ENCODE measurements around the gene PAX5.
"Not testable (repeated sequence)": the region's sequence is repeated elsewhere in the genome, so short reads cannot be mapped to it uniquely, and the experiment has no call there.

PAX5 gene

GRCh38 chr9:36870960-36871359 is 163.1 kb downstream of the PAX5 start:
- Histone ChIP-seq H3K4ac (ENCODE audit: low read length) (no peak overlapping the region), H3K4me1 (ENCODE audit: control insufficient read depth in 2 of 2, insufficient read depth in 1 of 2, low read depth in 1 of 2, low read length in 2 of 2) (peaks cover 10 to 11% of the 10 kb centered on the region in 2 donors), H3K79me1 (ENCODE audit: low read depth, low read length) (no peaks in the 10 kb centered on the region), H3K27ac (replicated peaks; ENCODE audit: low read length) (no peak overlapping the region), H4K8ac (ENCODE audit: low read depth, low read length) (peak overlapping the region; percentile 29), H4K91ac (ENCODE audit: low read depth, low read length, poor library complexity) (no peak overlapping the region), H2BK120ac (ENCODE audit: low read depth, low read length) (no peak overlapping the region), H3K14ac (ENCODE audit: low read length) (peak overlapping the region; percentile 43), H2AK5ac (ENCODE audit: low read depth, low read length) (no peak overlapping the region), H3K4me3 (ENCODE audit: low read length in 2 of 2) (no peak overlapping the region), H3K36me3 (replicated peaks in 1 of 2; ENCODE audit: control insufficient read depth in 2 of 2, insufficient read depth in 2 of 2, low read length in 2 of 2) (peaks cover 0 to 6% of the 10 kb centered on the region in 2 donors), H2BK12ac (ENCODE audit: low read length) (no peak overlapping the region), H3K18ac (ENCODE audit: low read length) (no peak overlapping the region), H3K27me3 (ENCODE audit: control insufficient read depth in 3 of 3, insufficient read depth in 3 of 3, low read depth in 1 of 3, low read length in 3 of 3) (no peaks in the 10 kb centered on the region), H2AFZ (ENCODE audit: low read length) (no peak overlapping the region), H3K23ac (ENCODE audit: low read depth, low read length, poor library complexity) (no peak overlapping the region), H3K9me3 (replicated peaks in 1 of 2; ENCODE audit: control insufficient read depth in 2 of 2, insufficient read depth in 1 of 2, low read depth in 1 of 2, low read length in 2 of 2) (peaks cover 0 to 5% of the 10 kb centered on the region in 2 donors), H3K9ac (ENCODE audit: low read depth, low read length, poor library complexity) (no peak overlapping the region), H3K4me2 (ENCODE audit: insufficient read depth, low read length, poor library complexity, severe bottlenecking) (no peak overlapping the region), H2BK5ac (ENCODE audit: low read length) (no peak overlapping the region), H2BK15ac (ENCODE audit: low read length) (no peak overlapping the region)
- WGBS, 2 donors (ENCODE audit: extremely low coverage in 2 of 2, insufficient read length in 2 of 2, insufficient replicate concordance in 1 of 2): no CpG with 5 or more reads among the region's 7 CpGs
- DNase-seq (ENCODE audit: low spot score): no peak

- H2AFZ ChIP-seq (ENCODE audit: low read length); H2BK5ac ChIP-seq (ENCODE audit: low read length); H2BK15ac ChIP-seq (ENCODE audit: low read length); H3K4me2 ChIP-seq (ENCODE audit: insufficient read depth, low read length, poor library complexity, severe bottlenecking); H3K4me3 ChIP-seq (ENCODE audit: low read length in 2 of 2); H2BK12ac ChIP-seq (ENCODE audit: low read length); H4K91ac ChIP-seq (ENCODE audit: low read depth, low read length, poor library complexity); H3K79me1 ChIP-seq (ENCODE audit: low read depth, low read length); H3K14ac ChIP-seq (ENCODE audit: low read length); H3K9me3 ChIP-seq (replicated peaks in 1 of 2; ENCODE audit: control insufficient read depth in 2 of 2, insufficient read depth in 1 of 2, low read depth in 1 of 2, low read length in 2 of 2); H2AK5ac ChIP-seq (ENCODE audit: low read depth, low read length); H3K27ac ChIP-seq (replicated peaks; ENCODE audit: low read length); H3K23ac ChIP-seq (ENCODE audit: low read depth, low read length, poor library complexity); H4K8ac ChIP-seq (ENCODE audit: low read depth, low read length); H3K9ac ChIP-seq (ENCODE audit: low read depth, low read length, poor library complexity); DNase-seq (ENCODE audit: low spot score); H3K36me3 ChIP-seq (replicated peaks in 1 of 2; ENCODE audit: control insufficient read depth in 2 of 2, insufficient read depth in 2 of 2, low read length in 2 of 2); H3K4ac ChIP-seq (ENCODE audit: low read length); H3K27me3 ChIP-seq (ENCODE audit: control insufficient read depth in 3 of 3, insufficient read depth in 3 of 3, low read depth in 1 of 3, low read length in 3 of 3); H2BK120ac ChIP-seq (ENCODE audit: low read depth, low read length); H3K18ac ChIP-seq (ENCODE audit: low read length): not testable (repeated sequence)
- 100% methylated on average over 1 of the region's 1 CpG; no CpG with 5 or more reads in 1 of the 2 donors for WGBS, 2 donors (ENCODE audit: extremely low coverage in 2 of 2, insufficient read length in 2 of 2, insufficient replicate concordance in 1 of 2)
- peaks cover 15% of the 10 kb centered on the region in 2 donors for H3K4me1 ChIP-seq (ENCODE audit: control insufficient read depth in 2 of 2, insufficient read depth in 1 of 2, low read depth in 1 of 2, low read length in 2 of 2)
These were observed 164.5 kb downstream of the PAX5 start for GRCh38 chr9:36869605-36870004.

DNA sequence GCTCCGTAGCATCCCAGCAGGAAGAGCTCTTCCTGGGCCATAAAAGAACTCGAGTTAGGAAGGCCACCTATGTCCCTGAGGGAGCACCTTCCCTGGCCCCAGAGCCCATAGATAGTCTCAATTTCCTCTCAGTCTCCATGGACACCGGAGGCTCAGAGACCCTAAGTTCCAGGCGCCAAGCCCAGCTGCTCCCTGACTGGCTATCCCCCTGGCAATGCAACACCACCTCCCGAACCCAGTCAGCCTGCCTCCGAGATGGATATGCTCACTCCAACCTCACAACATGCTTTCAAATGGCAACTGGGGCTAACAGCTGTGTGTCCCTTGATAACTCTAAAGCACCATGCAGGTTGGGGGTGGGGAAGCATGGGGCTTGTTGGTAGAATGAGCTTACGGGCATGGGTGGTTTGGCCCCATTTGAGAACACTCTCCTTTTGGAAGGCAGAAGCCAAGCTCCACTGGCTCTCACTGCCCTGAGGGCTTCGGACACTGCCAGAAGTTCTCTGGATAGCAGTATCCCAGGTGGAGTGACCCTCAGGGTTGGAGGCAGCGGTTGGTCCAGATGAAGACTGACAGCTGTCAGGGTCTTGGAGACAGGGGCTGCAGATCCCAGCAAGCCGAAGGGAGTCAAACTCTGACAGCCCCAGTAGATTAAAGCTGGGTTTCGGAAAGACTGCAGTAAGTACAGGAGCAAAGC is 165.3 kb downstream of the PAX5 start:
- peaks cover 0 to 5% (median 0%) of the 10 kb centered on the region in 3 experiments for H3K27me3 ChIP-seq (ENCODE audit: control insufficient read depth in 3 of 3, insufficient read depth in 3 of 3, low read depth in 1 of 3, low read length in 3 of 3)
- no peak overlapping the region for H3K9ac ChIP-seq (ENCODE audit: low read depth, low read length, poor library complexity)
- H3K79me1 ChIP-seq (ENCODE audit: low read depth, low read length): no peaks in the 10 kb centered on the region
- no peak overlapping the region for H3K23ac ChIP-seq (ENCODE audit: low read depth, low read length, poor library complexity)
- H2BK120ac ChIP-seq (ENCODE audit: low read depth, low read length): no peak overlapping the region
- H4K91ac ChIP-seq (ENCODE audit: low read depth, low read length, poor library complexity): no peak overlapping the region
- H3K36me3 ChIP-seq (replicated peaks in 1 of 2; ENCODE audit: control insufficient read depth in 2 of 2, insufficient read depth in 2 of 2, low read length in 2 of 2): peaks cover 0 to 3% of the 10 kb centered on the region in 2 donors
- no peak for DNase-seq (ENCODE audit: low spot score)
- no peak overlapping the region for H4K8ac ChIP-seq (ENCODE audit: low read depth, low read length)
- peak overlapping the region; percentile 36 for H2AK5ac ChIP-seq (ENCODE audit: low read depth, low read length)
- no peak overlapping the region for H3K14ac ChIP-seq (ENCODE audit: low read length)
- H3K27ac ChIP-seq (replicated peaks; ENCODE audit: low read length): no peak overlapping the region
- no peak overlapping the region for H2BK15ac ChIP-seq (ENCODE audit: low read length)
- peaks cover 15 to 18% of the 10 kb centered on the region in 2 donors for H3K4me1 ChIP-seq (ENCODE audit: control insufficient read depth in 2 of 2, insufficient read depth in 1 of 2, low read depth in 1 of 2, low read length in 2 of 2)
- no CpG with 5 or more reads among the region's 11 CpGs for WGBS, 2 donors (ENCODE audit: extremely low coverage in 2 of 2, insufficient read length in 2 of 2, insufficient replicate concordance in 1 of 2)
- H2AFZ ChIP-seq (ENCODE audit: low read length): no peak overlapping the region
- peak overlapping the region; percentile 36 for H3K18ac ChIP-seq (ENCODE audit: low read length)
- no peak overlapping the region for H3K4me2 ChIP-seq (ENCODE audit: insufficient read depth, low read length, poor library complexity, severe bottlenecking)
- no peak overlapping the region for H3K4me3 ChIP-seq (ENCODE audit: low read length in 2 of 2)
- H2BK12ac ChIP-seq (ENCODE audit: low read length): no peak overlapping the region
- H3K9me3 ChIP-seq (replicated peaks in 1 of 2; ENCODE audit: control insufficient read depth in 2 of 2, insufficient read depth in 1 of 2, low read depth in 1 of 2, low read length in 2 of 2): no peaks in the 10 kb centered on the region
- peak overlapping the region; percentile 43 for H2BK5ac ChIP-seq (ENCODE audit: low read length)
- no peak overlapping the region for H3K4ac ChIP-seq (ENCODE audit: low read length)

GRCh38 chr9:36867672-36868471 is 166.2 kb downstream of the PAX5 start:
- peaks cover 0 to 7% (median 0%) of the 10 kb centered on the region in 3 experiments for H3K27me3 ChIP-seq (ENCODE audit: control insufficient read depth in 3 of 3, insufficient read depth in 3 of 3, low read depth in 1 of 3, low read length in 3 of 3)
- H3K79me1 ChIP-seq (ENCODE audit: low read depth, low read length): no peaks in the 10 kb centered on the region
- no peak overlapping the region for H4K8ac ChIP-seq (ENCODE audit: low read depth, low read length)
- H2BK5ac ChIP-seq (ENCODE audit: low read length): peak overlapping the region; percentile 43
- H3K14ac ChIP-seq (ENCODE audit: low read length): no peak overlapping the region
- no peak overlapping the region for H3K4ac ChIP-seq (ENCODE audit: low read length)
- H2BK15ac ChIP-seq (ENCODE audit: low read length): no peak overlapping the region
- peak overlapping the region; percentile 47 for H2BK12ac ChIP-seq (ENCODE audit: low read length)
- H3K18ac ChIP-seq (ENCODE audit: low read length): peak overlapping the region; percentile 31
- H3K4me3 ChIP-seq (ENCODE audit: low read length in 2 of 2): no peak overlapping the region
- no CpG with 5 or more reads among the region's 22 CpGs for WGBS, 2 donors (ENCODE audit: extremely low coverage in 2 of 2, insufficient read length in 2 of 2, insufficient replicate concordance in 1 of 2)
- H3K23ac ChIP-seq (ENCODE audit: low read depth, low read length, poor library complexity): peak overlapping the region; percentile 34
- H3K4me1 ChIP-seq (ENCODE audit: control insufficient read depth in 2 of 2, insufficient read depth in 1 of 2, low read depth in 1 of 2, low read length in 2 of 2): peaks cover 15 to 18% of the 10 kb centered on the region in 2 donors
- no peak overlapping the region for H3K27ac ChIP-seq (replicated peaks; ENCODE audit: low read length)
- no peak for DNase-seq (ENCODE audit: low spot score)
- no peaks in the 10 kb centered on the region for H3K9me3 ChIP-seq (replicated peaks in 1 of 2; ENCODE audit: control insufficient read depth in 2 of 2, insufficient read depth in 1 of 2, low read depth in 1 of 2, low read length in 2 of 2)
- H3K9ac ChIP-seq (ENCODE audit: low read depth, low read length, poor library complexity): peak overlapping the region; percentile 38
- peak overlapping the region; percentile 36 for H2AK5ac ChIP-seq (ENCODE audit: low read depth, low read length)
- H2AFZ ChIP-seq (ENCODE audit: low read length): no peak overlapping the region
- peaks cover 0 to 3% of the 10 kb centered on the region in 2 donors for H3K36me3 ChIP-seq (replicated peaks in 1 of 2; ENCODE audit: control insufficient read depth in 2 of 2, insufficient read depth in 2 of 2, low read length in 2 of 2)
- H2BK120ac ChIP-seq (ENCODE audit: low read depth, low read length): no peak overlapping the region
- H3K4me2 ChIP-seq (ENCODE audit: insufficient read depth, low read length, poor library complexity, severe bottlenecking): no peak overlapping the region
- H4K91ac ChIP-seq (ENCODE audit: low read depth, low read length, poor library complexity): no peak overlapping the region
